Ramos (cell line): ENCODE measurements around the gene EFHD1.
"Not testable (repeated sequence)": the region's sequence is repeated elsewhere in the genome, so short reads cannot be mapped to it uniquely, and the experiment has no call there.

Experiments
- in situ Hi-C: fragments of 300-500 bp; cut with MboI; formaldehyde crosslinking; loops from one replicate; pipeline ENCODE4 v1.14.3; 2022; ENCODE audit warnings: low sequenced_read_pairs; ENCODE audit not compliant: unreplicated experiment

The EFHD1 gene

GRCh38 chr2:232613538-232614134 is 19.8 kb upstream of the EFHD1 start:
- in situ Hi-C loops = no loop called here

GRCh38 chr2:232615339-232615738 is 18.1 kb upstream of the EFHD1 start:
- in situ Hi-C loops = no loop called here

DNA sequence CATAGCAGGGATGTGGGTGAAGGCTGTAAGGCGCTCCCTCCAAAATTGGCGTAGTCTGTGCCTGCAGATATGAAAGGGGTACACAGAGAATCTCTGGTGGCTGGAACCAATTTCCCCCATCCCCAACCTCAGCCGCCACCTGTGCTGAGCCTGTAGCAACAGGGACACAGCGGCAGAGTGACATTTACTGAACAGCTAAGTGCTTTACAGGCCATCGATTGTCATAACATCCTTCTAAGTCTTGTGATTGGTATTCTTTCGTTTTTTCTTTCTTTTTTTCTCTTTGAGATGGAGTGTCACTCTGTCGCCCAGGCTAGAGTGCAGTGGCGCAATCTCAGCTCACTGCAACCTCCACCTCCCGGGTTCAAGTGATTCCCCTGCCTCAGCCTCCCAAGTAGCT is 12.2 kb upstream of the EFHD1 start:
- in situ Hi-C loops = no loop called here

DNA sequence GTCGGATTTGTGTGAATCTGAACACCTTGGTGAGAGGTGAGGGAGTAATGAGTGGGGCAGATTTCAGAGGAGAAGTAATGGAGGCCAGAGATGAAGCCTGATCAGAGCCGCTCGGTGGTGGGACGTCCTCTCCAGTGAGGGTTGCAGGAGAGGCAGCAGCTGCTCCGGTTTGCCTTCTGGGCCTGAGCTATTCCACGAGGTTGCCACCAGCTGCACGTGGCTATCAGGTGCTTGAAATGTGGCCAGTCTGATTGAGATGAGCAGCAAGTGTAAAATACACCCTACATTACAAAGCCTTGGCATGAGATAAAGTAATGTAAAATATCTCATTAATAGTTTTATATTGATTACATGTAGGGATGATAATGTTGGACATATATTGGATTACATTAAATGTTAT is 10.8 kb upstream of the EFHD1 start:
- in situ Hi-C loops = no loop called here

DNA sequence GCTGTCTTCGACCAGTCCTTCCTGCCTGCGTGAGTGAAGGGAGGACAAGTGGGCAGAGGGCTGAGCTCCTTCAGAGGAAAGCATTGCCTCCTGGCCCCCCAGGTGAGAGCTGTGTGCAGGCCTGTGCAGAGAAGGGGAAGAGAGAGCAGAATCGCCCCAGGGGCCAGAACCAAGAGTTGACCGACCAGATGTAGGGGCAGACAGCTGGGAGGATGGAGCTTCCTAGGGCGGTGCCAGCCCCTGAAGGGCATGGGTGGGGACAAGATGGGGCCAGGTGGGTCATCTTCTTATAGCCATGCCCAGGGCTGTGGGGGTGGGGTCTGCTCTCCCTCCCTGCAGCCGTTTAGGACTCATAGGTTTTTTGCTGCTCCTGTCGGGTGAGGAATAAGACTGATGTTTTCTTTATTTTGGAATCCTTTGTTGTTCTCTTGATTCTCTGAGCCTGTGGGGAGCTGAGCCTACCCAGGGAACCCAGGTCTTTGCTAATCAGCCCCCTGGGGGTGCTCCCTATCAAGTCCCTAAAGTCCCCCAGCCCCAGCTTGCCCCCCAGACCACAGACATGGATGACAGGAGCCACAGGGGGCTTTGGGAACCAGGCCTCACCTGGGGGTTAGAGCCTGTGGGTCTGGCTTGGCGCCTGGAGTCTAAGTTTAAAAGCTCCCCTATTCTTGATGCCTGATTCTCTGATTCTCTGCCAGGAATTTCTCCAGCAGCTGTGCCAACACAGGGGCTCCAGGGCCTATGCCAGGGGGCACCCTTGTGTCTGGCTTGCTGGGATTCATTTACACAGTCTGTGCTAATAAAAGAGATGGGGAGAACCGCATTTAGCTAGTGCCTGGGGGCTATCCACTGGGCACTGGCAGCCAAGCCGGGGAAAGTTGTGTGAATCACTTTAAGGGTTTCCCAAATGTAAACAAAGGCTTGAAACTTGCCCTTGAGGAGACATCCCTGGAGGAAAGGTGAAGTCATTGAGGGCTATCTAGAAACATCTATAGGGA is 9.3 kb upstream of the EFHD1 start:
- in situ Hi-C loops = no loop called here

DNA sequence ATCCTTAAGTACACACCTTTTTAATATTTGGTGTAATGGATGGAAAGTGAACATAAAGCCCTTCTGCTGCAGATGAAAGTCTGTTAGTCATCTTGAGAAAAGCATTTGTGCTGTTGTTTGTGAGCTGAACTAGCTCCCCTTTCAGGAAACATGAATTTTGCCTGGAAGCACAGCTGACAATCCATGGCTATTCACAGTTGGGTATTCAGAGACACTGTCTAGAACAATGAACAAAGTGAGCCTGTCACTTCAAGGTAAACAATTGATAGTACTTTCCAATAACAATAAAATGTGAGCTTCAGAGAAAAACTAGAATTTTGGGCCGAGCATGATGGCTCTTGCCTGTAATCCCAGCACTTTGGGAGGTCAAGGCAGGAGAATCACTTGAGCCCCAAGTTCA is 6.8 kb upstream of the EFHD1 start:
- in situ Hi-C loops = no loop called here

DNA sequence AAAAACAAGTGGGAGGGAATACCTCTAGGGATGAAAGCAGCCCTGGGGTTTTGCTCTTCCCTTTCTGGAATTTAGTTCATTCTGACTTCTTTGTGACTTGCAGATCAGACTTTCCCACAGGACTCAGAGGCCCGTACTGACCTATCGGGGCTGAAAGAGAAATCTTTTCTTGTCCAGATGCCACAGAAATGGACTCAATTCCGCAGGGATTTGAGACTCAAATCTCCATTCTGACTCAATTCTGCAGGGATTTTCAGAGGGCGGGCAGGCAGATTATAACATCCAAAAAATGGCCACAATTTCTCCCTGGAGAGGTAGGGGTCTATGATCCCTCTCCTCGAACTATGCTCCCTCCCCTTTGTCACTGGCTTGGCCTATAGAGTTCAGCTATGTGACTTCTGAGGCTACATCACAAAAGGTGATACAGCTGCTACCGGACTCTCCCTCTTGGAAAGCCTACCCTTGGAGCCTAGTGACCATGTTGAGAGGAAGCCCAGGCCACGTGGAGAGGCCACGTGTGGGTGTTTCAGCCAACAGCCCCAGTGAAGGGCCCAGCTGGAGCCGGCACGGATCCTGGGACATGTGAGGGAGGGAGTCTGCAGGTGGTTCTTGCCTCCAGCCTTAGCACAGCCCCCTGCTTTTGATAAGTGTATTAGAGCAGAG is 4.8 kb upstream of the EFHD1 start:
- in situ Hi-C loops = no loop called here

- in situ Hi-C loops = no loop called here
Observed at GRCh38 chr2:232629129-232629475, 4.3 kb upstream of the EFHD1 start.

DNA sequence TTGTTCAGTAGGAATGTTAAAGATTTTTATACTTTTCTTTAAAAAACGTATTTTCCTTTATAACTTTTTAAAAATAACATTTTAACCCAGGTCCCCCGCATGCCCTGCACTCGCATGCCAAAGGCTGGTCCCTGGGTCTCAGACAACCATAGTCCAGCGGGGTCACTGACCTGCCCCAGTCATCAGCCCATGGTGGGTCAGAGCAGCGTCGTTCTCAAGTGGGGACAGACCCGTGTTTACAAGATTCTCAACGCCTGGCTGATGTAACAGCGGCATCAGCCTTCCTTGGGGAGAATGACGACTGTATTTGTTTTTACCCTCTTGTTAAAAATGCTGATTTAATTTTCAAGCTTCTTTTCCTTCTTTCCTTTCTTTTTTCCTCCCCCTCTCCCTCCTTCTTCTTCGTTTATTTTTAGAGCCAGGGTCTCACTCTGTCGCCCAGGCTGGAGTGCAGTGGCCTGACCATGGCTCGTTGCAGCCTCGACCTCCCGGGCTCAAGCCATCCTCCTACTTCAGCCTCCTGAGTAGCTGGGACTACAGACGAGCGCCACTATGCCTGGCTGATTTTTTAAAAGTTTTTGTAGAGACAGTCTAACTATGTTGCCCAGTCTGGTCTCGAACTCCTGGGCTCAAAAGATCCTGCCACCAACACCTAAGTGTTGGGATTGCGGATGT is 1.0 kb upstream of the EFHD1 start:
- in situ Hi-C loops = no loop called here

DNA sequence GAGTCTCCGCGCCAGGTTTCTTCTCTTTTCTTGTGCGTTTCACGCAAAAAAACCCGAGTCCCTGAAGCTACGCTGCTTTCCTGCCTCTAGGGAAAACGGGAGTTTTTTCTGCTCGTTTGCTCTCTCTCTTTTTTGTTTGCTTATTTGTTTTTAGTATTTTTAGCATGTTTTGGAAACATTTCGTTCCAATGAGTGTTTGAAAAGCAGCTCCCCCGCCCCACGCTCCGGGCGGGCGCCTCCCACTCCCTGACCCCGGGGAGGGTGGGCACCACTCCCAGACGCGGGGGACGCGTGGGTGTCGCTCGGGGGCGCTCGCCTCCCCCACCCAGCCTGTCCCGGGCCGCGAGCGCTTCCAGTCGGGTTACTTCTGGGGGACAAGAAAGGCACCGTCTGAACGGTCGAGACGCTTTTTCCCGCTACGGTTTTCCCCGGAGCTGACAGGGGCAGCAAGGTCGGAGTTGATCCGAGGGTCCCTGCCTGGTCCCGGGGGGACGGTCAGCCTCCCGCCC is 446 bp upstream of the EFHD1 start:
- in situ Hi-C loops = no loop called here

DNA sequence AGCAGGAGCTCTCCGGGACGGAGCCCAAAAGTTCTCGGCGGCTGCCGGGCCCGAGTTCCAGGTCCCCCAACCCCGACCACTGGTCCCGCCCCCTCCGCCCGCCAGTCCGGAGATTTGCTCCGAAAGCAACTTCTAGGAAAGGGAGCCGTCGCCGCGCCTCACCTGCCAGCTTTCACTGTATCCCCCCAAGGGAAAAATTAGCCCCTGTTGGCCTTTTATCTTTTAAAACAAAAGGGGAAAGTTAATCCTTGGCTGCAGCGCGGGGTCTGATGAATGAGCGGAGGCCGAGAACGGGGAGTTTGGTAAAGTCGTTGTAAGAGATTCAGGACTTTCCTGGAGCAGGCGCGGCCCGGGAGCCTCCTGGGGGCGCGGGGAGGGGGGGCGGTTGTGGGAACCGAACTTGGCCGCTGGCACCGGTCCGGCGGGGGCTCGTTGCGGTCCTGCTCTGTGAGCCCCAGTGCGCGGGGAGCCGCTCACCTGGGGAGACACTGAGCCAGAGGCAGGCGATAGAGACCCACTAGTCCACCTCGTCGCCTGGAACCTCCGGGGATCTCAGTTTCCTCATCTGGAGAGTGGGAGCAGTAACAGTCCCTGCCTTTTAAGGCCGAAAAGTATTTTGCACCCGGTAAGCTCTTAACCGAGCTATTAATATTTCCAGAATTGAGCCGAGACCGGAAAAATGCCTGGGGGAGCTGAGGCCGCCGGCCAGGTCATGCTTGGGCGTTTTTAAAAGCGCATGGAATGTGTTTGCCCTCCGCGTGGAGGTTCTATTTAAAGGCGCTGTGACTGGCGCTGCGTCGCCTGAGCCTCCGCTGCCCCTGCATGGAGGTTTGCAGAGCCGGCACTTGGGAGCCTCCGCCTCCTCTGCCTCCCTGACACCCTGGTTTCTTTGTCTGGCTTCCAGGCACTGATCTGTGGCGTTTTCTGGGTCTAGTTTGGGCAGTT is 1.1 kb downstream of the EFHD1 start:
- in situ Hi-C loops = no loop called here

DNA sequence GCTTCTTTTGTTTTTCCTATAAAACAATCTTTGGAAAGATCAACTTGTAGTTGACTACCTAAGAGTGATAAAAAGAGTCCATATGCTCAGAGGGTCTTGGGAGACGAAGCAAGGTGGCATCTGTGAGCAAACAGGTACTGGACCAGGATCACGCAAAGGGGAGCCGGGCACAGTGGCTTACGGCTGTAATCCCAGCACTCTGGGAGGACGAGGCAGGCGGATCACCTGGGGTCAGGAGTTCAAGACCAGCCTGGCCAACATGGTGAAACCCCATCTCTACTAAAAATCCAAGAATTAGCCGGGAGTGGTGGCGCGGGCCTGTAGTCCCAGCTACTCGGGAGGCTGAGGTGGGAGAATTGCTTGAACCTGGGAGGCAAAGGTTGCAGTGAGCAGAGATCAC is 2.0 kb downstream of the EFHD1 start:
- in situ Hi-C loops = not testable (repeated sequence)

- in situ Hi-C loops = no loop called here
Observed at GRCh38 chr2:232635820-232636219, 2.4 kb downstream of the EFHD1 start.

DNA sequence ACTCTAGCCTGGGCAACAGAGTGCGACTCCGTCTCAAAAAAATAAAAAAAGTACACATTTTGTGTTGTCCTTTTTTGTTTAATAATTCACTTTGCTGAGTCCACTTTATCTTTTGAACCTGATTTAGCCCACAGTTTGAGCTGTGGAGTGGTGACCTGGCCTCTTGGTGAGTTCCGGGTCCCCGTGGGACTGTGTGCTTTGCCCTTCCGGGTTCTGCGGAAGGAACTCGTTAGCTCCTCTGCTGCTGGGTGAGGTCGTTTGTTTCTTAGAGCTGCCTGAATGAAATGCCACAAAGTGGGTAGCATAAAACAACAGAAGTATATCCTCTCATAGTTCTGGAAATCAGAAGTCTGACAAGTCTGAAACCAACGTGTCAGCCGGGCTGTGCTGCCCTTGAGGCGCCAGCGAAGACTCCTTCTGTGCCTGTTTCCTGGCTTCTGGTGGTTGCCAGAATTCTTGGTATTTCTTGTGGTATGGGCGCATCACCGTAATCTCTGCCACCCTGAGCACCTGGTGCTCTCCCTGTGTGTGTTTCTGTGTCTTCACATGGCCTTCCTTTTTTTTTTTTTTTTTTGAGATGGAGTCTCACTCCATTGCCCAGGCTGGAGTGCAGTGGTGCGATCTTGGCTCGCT is 3.5 kb downstream of the EFHD1 start:
- in situ Hi-C loops = no loop called here

GRCh38 chr2:232637866-232638583 is 4.6 kb downstream of the EFHD1 start:
- in situ Hi-C loops = no loop called here

GRCh38 chr2:232641153-232641848 is 7.9 kb downstream of the EFHD1 start:
- in situ Hi-C loops = no loop called here

- in situ Hi-C loops = no loop called here
Observed at GRCh38 chr2:232643147-232643425, 9.7 kb downstream of the EFHD1 start.

DNA sequence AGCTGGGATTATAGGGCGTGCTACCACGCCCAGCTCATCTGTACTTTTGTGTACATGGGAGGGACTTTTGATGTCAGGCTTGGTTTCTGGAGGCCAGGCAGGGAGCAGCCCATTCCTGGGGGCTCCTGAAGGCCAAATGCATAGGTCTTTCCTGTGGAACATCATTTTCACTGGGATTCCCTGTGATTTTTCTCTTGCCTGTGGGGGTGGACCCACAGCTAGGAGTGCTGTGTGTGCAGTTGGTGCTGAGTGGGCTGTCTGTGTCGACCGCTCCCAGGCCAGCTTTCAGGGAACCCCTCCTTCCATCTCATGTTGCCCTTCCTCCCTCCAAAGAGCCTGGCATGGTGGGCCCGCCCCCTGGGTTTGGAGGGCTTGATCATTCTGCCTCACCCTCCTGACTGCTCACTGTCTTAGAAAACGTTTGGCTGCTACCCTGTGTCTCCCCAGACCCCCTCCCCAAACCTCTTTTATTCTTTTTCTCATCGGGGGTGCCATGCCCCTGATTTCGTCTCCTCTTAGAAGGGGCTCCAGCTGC is 10.5 kb downstream of the EFHD1 start:
- in situ Hi-C loops = no loop called here
